GM12864 (cell line): ENCODE measurements around the gene TMEM19.
"Not testable (repeated sequence)": the region's sequence is repeated elsewhere in the genome, so short reads cannot be mapped to it uniquely, and the experiment has no call there.

Source experiments
- DNase-seq: peaks from one replicate; pipeline ENCODE4 v3.0.0-alpha.2; 2011; ENCODE audit warnings: low read depth
- H3K4me3 ChIP-seq: 2 replicates; pipeline ENCODE4 v1.5.1; 2011; ENCODE audit warnings: mild to moderate bottlenecking, low read depth, low read length, control low read depth
- TF ChIP-seq, protein P1 (sequence below): IDR thresholded peaks from 2 replicates; pipeline ENCODE4 v1.5.1; 2011; ENCODE audit warnings: low read depth, mild to moderate bottlenecking, moderate library complexity, low read length, control low read depth, inconsistent platforms; ENCODE audit errors: missing control alignments

TMEM19 gene

DNA sequence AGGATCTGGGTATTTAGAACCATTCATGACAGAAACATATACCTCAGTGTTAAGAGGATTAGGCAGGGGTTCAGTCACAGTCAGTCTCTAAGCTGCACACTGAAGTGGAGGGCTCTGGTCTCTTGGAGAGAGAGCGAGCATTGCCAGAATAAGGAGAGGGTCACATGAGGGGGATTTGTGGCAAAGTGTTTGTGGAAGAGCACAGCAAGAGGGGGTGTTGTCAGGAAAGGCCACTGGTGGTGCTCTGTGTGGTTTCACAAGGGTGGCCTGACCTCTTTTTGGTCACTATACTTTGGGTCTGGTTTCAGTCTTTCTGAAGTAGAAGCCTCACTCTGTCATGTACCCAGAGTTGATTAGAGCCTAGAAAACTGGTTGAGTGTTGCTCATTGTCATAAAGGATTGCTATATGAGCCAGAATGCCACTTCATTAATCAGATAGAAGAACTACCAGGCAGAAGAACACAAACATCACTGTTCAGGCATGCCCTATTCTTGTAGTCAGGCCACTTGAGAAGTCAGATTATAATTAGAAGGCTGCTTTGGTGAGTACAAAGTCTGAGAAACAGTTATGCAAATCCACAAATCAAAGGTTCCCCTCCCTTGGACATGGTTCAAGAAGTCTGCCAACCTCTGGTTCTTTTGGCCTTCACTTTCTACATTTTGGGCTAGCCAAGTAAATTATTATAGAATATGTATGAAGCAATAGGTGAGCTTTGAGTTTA lies 8.4 kb downstream of the TMEM19 start:
- TF ChIP-seq, protein P1, sequence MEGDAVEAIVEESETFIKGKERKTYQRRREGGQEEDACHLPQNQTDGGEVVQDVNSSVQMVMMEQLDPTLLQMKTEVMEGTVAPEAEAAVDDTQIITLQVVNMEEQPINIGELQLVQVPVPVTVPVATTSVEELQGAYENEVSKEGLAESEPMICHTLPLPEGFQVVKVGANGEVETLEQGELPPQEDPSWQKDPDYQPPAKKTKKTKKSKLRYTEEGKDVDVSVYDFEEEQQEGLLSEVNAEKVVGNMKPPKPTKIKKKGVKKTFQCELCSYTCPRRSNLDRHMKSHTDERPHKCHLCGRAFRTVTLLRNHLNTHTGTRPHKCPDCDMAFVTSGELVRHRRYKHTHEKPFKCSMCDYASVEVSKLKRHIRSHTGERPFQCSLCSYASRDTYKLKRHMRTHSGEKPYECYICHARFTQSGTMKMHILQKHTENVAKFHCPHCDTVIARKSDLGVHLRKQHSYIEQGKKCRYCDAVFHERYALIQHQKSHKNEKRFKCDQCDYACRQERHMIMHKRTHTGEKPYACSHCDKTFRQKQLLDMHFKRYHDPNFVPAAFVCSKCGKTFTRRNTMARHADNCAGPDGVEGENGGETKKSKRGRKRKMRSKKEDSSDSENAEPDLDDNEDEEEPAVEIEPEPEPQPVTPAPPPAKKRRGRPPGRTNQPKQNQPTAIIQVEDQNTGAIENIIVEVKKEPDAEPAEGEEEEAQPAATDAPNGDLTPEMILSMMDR: no peak
- H3K4me3 ChIP-seq: no peak overlapping the region; the same call in 1 of the 2 replicates
- peak; percentile 55 for DNase-seq

DNA sequence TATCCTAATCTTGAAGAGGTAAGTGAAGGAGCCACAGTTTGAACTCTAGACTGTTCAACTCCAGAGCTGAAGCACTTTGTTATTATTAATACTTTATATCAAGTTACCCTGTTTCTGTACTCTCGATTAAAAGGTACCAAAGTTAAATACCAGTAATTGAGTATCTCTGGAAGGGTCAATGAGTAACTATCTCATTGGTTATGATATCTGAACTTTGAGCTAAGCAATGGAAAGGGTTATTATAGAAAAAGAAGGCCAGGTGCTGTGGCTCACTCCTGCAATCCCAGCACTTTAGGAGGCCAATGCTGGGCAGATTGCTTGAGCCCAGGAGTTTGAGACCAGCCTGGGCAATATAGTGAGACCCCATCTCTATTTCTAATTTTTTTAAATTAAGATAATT lies 9.9 kb downstream of the TMEM19 start:
- no peak for DNase-seq
- TF ChIP-seq, protein P1: no peak
- H3K4me3 ChIP-seq: no peak overlapping the region

DNA sequence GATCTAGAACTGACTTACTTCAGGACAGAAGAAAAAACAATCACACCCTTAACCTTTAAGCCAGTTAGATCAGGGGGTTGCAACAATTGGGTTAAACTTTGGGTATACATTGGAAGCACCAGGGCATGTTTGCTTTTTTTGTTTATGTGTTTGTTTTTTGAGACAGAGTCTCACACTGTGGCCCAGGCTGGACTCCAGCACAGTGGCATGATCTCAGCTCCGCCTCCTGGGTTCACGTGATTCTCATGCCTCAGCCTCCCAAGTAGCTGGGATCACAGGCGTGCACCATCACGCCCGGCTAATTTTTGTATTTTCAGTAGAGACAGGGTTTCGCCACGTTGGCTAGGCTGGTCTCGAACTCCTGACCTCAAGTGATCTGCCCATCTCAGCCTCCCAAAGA lies 16.3 kb downstream of the TMEM19 start:
- DNase-seq, H3K4me3 ChIP-seq: not testable (repeated sequence)

DNA sequence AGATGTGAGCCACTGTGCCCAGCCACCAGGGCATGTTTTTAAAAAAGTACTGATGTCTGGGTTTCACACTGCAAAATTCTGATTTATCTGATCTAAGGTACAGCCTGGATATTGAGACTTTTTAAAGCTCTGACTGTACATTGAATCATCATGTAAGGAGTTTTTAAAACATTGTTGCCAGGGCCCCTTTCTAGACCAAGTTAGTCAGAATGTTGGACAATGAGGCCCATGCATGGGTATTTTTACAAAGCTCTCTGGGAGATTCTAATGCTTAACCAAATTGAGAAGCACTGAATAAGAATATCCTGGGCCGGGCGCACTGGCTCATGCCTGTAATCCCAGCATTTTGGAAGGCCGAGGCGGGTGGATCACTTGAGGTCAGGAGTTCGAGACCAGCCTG lies 16.7 kb downstream of the TMEM19 start:
- H3K4me3 ChIP-seq: no peak overlapping the region
- TF ChIP-seq, protein P1: no peak

DNA sequence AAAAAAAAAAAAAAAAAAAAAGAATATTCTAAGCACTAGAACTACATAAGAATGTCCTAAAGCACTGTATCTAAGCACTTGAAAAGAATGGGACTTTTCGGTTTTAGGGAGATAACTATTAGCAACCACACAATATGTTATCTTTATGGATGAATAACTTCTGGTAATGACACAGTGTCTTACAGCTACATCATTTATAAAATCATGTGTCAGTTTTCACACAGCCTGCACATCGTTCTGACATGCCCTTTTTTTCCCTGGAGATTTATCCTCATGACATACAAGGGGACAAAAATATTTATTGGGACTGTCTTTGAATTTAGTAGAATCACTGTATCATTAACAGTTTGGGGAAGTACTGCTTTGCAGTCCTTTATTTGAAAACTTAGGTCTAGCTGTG lies 17.3 kb downstream of the TMEM19 start:
- DNase-seq: no peak
- H3K4me3 ChIP-seq: no peak overlapping the region
- TF ChIP-seq, protein P1: no peak

More for the DNA sequence above, 16.7 kb downstream of the TMEM19 start:
- no peak for DNase-seq

DNA sequence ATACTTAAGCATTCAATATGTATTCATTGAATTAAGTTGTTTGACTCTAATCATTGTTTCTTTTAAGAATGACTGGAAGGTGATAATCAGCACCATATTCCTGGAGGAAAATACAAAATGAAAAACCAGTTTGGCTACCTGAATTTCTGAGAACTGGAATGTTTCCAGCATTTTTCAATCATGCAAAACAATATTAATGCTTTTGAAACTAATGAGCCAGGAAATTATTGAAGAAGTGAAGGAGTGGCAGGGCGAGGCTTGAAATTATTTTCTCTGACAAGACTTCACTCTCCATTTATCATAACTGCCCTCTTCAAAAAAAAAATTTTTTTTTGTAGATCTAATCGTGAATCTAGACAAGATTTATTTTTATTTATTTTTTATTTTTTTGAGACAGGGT lies 19.0 kb downstream of the TMEM19 start:
- no peak overlapping the region for H3K4me3 ChIP-seq
- TF ChIP-seq, protein P1: no peak
- no peak for DNase-seq

DNA sequence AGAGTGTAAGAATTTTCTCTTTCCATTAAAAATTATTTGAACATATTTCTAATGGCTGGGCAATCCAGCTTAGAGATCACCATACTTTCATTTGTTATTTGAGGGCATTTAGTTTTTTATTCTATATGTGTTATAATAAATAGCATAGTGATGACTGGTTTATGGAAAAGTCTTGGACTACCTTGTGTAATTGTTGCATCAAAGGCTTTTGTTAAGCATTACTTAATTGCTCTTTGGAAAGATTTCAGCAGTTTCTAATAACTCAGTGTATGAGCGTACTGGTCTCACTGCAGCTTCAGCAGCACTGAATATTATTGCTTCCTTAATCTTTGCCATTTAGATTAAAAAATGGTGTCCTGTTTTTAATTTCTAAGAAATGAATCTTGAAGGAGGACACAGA lies 22.8 kb downstream of the TMEM19 start:
- H3K4me3 ChIP-seq: no peak overlapping the region
- no peak for DNase-seq
- TF ChIP-seq, protein P1: no peak
